Common myeloid progenitor, CD34-positive (primary cell): ENCODE results near the gene ADH1C.

ENCODE experiments used
- CTCF ChIA-PET: fragments of 350-600 bp; sonication (Branson Sonifier 250); formaldehyde crosslinking; loops from one replicate; lab custom pipeline; 2021; ENCODE audit warnings: antibody characterized with exemption; lab: Charles Lee
- POLR2A ChIA-PET: fragments of 350-600 bp; sonication (Branson Sonifier 250); formaldehyde crosslinking; loops from one replicate; lab custom pipeline; 2021; ENCODE audit warnings: antibody characterized with exemption; lab: Charles Lee
- DNase-seq, 3 donors: peaks; one replicate each; pipeline versions ENCODE4 v3.0.0 to v3.0.0-alpha.2; 2013
- H3K27ac ChIP-seq, 2 experiments: 1 replicate in 1 of 2; 2 replicates in 1 of 2; pipeline ENCODE4 v1.7.0; 2013; ENCODE audit warnings: inconsistent platforms in 2 of 2, low read length in 2 of 2, mild to moderate bottlenecking in 2 of 2, low read depth in 1 of 2, moderate library complexity in 1 of 2; ENCODE audit not compliant: severe bottlenecking in 2 of 2, insufficient read depth in 1 of 2, poor library complexity in 1 of 2
- H3K27me3 ChIP-seq, 5 experiments: replicated peaks in 2 of 5; 1 replicate in 3 of 5; 2 replicates in 2 of 5; pipeline versions ENCODE4 v1.6.1 to v1.7.0; 2013; ENCODE audit warnings: low read length in 4 of 5, mild to moderate bottlenecking in 2 of 5, moderate library complexity in 2 of 5, inconsistent platforms in 1 of 5; ENCODE audit not compliant: insufficient read depth in 5 of 5, control insufficient read depth in 4 of 5
- H3K36me3 ChIP-seq, 4 experiments: 1 replicate in 2 of 4; 2 replicates in 2 of 4; pipeline versions ENCODE4 v1.6.1 to v1.7.0; 2013; ENCODE audit warnings: low read length in 3 of 4, control low read depth in 1 of 4, mild to moderate bottlenecking in 1 of 4; ENCODE audit not compliant: control insufficient read depth in 4 of 4, insufficient read depth in 4 of 4
- H3K4me1 ChIP-seq, 4 experiments: 1 replicate in 3 of 4; 2 replicates in 1 of 4; pipeline versions ENCODE4 v1.6.1 to v1.7.1; 2013; ENCODE audit warnings: low read length in 3 of 4, mild to moderate bottlenecking in 3 of 4, control low read depth in 1 of 4, inconsistent platforms in 1 of 4, moderate library complexity in 1 of 4; ENCODE audit not compliant: control insufficient read depth in 4 of 4, insufficient read depth in 4 of 4; ENCODE audit errors: control extremely low read depth in 1 of 4
- H3K4me3 ChIP-seq, 7 experiments: 1 replicate in 4 of 7; 2 replicates in 3 of 7; pipeline versions ENCODE4 v1.5.1 to v1.7.0; 2013; ENCODE audit warnings: mild to moderate bottlenecking in 7 of 7, low read length in 6 of 7, moderate library complexity in 6 of 7, inconsistent platforms in 2 of 7, low read depth in 2 of 7, control low read depth in 1 of 7; ENCODE audit not compliant: insufficient read depth in 4 of 7, control insufficient read depth in 1 of 7; ENCODE audit errors: extremely low read depth in 1 of 7
- H3K9me3 ChIP-seq, 5 experiments: 1 replicate in 4 of 5; 2 replicates in 1 of 5; pipeline versions ENCODE4 v1.6.1 to v1.7.1; 2013; ENCODE audit warnings: low read length in 4 of 5, mild to moderate bottlenecking in 2 of 5, inconsistent platforms in 1 of 5, low read depth in 1 of 5, moderate library complexity in 1 of 5; ENCODE audit not compliant: control insufficient read depth in 4 of 5, insufficient read depth in 2 of 5; ENCODE audit errors: control extremely low read depth in 1 of 5
- WGBS: methylation state at CpG from one replicate; pipeline ENCODE4 v1.1.5; 2013; ENCODE audit not compliant: insufficient coverage; 5-methylcytosine and 5-hydroxymethylcytosine counted together

ADH1C gene

DNA sequence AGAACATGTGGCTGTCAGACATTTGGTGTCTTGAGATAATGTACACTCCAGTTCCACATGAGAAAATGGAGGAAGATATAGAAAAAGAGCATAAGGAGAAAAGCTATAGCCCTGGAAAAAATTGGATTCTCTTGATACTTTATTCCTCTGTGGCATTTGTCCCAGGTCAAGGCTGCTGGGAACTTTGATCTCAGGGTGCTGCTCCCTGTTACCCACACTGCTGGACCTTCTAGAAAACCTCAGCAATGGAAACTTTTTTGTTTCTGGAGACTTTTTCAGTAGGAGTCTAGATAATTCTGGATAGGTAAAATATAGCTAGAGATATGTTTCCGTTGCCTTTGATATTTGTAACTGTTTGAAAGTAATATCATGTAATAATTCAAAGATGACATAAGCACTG, 11.1 kb downstream of the ADH1C start:
- ChIA-PET POLR2A (no interaction called here), CTCF (interaction anchor here (1.5 kb wide), 1 partner anchor 15 kb away, joined by 3 read pairs; no protein-coding TSS in a partner anchor)
- Histone ChIP-seq H3K27ac (no peak overlapping the region), H3K36me3 (no peaks in the 10 kb centered on the region), H3K4me1 (no peaks in the 10 kb centered on the region), H3K9me3 (no peaks in the 10 kb centered on the region), H3K4me3 (no peak overlapping the region), H3K27me3 (no peaks in the 10 kb centered on the region)
- no peak for DNase-seq
- WGBS: no CpG with 5 or more reads among the region's 1 CpG

- POLR2A ChIA-PET: interaction anchor here (0.6 kb wide), 1 partner anchor 772 kb away, joined by 3 read pairs; no protein-coding TSS in a partner anchor
- WGBS: 73% methylated on average over 3 of the region's 3 CpGs
- no peak overlapping the region for H3K27ac ChIP-seq
Measured at GRCh38 chr4:99339172-99339571, 13.4 kb downstream of the ADH1C start.

DNA sequence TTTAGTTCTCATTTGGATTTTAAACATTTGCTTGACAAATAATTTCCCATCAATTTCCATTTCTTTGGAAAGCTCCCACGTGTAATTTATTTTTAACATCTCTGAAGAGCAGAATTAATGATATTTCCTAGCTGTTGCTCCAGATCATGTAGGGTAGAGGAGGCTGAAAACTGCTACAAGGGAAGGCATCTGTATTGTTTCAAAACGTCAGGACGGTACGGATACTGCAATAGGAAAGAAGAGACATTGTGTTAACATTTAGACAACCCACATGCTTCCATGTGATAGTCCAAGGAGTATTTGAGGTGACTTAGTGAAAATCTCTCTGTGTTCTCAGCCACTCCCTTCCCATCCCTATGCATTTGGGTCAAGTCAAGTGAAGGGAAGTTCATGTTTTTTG, 16.0 kb downstream of the ADH1C start:
- no peak for DNase-seq

More at GRCh38 chr4:99339172-99339571, 13.4 kb downstream of the ADH1C start:
- Histone ChIP-seq H3K4me3 (no peak overlapping the region), H3K4me1 (no peaks in the 10 kb centered on the region), H3K27me3 (no peaks in the 10 kb centered on the region), H3K9me3 (no peaks in the 10 kb centered on the region), H3K36me3 (no peaks in the 10 kb centered on the region)
- no peak for DNase-seq
- CTCF ChIA-PET: no interaction called here

GRCh38 chr4:99334880-99335279, 17.7 kb downstream of the ADH1C start:
- no peaks in the 10 kb centered on the region for H3K36me3 ChIP-seq
- WGBS: 82% methylated on average over 1 of the region's 1 CpG
- no peaks in the 10 kb centered on the region for H3K9me3 ChIP-seq
- H3K27me3 ChIP-seq: no peaks in the 10 kb centered on the region
- H3K4me1 ChIP-seq: no peaks in the 10 kb centered on the region
- DNase-seq: no peak
- no peak overlapping the region for H3K27ac ChIP-seq
- CTCF ChIA-PET: no interaction called here
- H3K4me3 ChIP-seq: no peak overlapping the region
- POLR2A ChIA-PET: no interaction called here

More for the DNA sequence above, 16.0 kb downstream of the ADH1C start:
- Histone ChIP-seq H3K27me3 (no peaks in the 10 kb centered on the region), H3K4me1 (no peaks in the 10 kb centered on the region), H3K9me3 (no peaks in the 10 kb centered on the region), H3K27ac (no peak overlapping the region), H3K4me3 (no peak overlapping the region), H3K36me3 (no peaks in the 10 kb centered on the region)
- POLR2A ChIA-PET: no interaction called here
- WGBS: 93% methylated on average over 3 of the region's 4 CpGs
- CTCF ChIA-PET: no interaction called here

DNA sequence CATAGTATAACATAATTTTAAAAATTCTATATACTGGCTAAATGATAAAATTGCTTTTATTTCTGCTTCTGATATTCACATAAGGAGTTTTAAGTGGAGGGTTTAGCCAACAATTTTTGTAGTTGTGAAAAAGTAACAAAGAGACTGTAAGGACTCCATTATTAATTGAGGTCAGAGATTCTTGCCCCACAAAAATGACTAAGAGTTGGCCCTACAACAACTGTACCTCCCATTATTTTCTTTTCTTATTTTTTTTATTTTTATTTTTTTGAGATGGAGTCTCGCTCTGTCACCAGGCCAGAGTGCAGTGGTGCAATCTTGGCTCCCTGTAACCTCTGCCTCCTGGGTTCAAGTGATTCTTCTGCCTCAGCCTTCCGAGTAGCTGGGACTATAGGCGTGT, 21.9 kb downstream of the ADH1C start:
- H3K27me3 ChIP-seq: no peaks in the 10 kb centered on the region
- H3K27ac ChIP-seq: no peak overlapping the region
- POLR2A ChIA-PET: interaction anchor here (0.7 kb wide), 1 partner anchor 21 kb away, joined by 3 read pairs; no protein-coding TSS in a partner anchor
- DNase-seq: no peak
- no peaks in the 10 kb centered on the region for H3K36me3 ChIP-seq
- no peak overlapping the region for H3K4me3 ChIP-seq
- H3K4me1 ChIP-seq: no peaks in the 10 kb centered on the region
- CTCF ChIA-PET: no interaction called here
- peaks cover 0 to 2% (median 0%) of the 10 kb centered on the region in 5 experiments for H3K9me3 ChIP-seq
- 100% methylated on average over 3 of the region's 3 CpGs for WGBS

- Histone ChIP-seq H3K36me3 (no peaks in the 10 kb centered on the region), H3K27me3 (no peaks in the 10 kb centered on the region), H3K4me1 (no peaks in the 10 kb centered on the region), H3K27ac (no peak overlapping the region), H3K9me3 (peaks cover 0 to 2% (median 0%) of the 10 kb centered on the region in 5 experiments), H3K4me3 (no peak overlapping the region)
- DNase-seq: no peak
- 100% methylated on average over 1 of the region's 2 CpGs for WGBS
- ChIA-PET CTCF (no interaction called here), POLR2A (no interaction called here)
Measured at GRCh38 chr4:99329876-99330275, 22.7 kb downstream of the ADH1C start.

- ChIA-PET POLR2A (no interaction called here), CTCF (no interaction called here)
- Histone ChIP-seq H3K36me3 (no peaks in the 10 kb centered on the region), H3K27me3 (no peaks in the 10 kb centered on the region), H3K27ac (no peak overlapping the region), H3K4me1 (no peaks in the 10 kb centered on the region), H3K4me3 (no peak overlapping the region), H3K9me3 (peaks cover 0 to 2% (median 0%) of the 10 kb centered on the region in 5 experiments)
- WGBS: 100% methylated on average over 1 of the region's 3 CpGs
- no peak for DNase-seq
Measured at GRCh38 chr4:99324979-99325378, 27.6 kb downstream of the ADH1C start.
